ENCODE results near the gene TM9SF1. TPM values are rescaled to one million over a fixed set of nuclear protein-coding genes. Genes with fewer than 3 reads are reported as not detected.
A peak's percentile ranks its signal among the peaks of the same experiment; 100 is the strongest.

The TM9SF1 gene
- total and polyA plus RNA-seq, 2 of the 13 experiments (the other 11 are each of a cell fraction or from before 2014, with no cell fraction given), result 83.2 to 110 TPM

DNA sequence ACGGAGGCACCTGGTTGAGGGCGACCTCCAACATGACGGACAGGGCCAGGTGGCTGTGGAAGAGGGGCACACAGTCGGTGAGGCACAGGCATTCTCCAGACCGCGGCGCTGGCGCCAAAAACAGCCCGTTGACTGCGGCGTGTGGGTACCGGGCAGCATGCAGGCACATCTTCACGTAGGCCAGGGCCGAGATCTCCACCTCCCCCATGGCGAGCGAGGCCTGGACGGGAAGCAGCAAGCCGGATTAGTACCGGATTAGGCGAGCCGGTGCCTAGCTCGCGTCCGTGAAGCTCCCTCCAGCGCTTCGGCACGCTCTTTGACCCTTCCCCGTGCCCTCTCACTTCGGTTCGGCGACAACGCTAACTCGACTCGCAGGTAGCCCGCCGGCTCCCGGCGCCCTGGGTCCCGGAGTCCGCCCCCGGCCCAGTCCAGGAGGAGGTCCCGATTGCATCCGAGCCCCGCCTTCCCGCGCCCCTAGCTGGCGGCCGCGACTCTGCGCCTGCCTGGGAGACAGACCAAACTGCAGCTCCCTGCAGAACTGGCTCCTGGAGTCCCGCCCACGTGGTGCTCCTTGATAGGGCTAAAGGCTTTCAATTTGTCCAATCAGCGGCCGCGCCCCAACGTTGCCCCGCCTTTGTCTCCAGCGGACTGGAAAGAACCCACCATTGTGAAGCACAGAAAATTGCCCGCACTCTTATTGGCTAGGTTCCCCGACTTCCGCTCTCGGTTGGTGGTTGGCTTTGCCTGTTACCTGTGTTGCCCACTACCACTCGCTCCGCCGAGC lies 54.0 kb downstream of the TM9SF1 start, which contains the start of gene EMC9 (continued):
- TF ChIP-seq, protein P1, sequence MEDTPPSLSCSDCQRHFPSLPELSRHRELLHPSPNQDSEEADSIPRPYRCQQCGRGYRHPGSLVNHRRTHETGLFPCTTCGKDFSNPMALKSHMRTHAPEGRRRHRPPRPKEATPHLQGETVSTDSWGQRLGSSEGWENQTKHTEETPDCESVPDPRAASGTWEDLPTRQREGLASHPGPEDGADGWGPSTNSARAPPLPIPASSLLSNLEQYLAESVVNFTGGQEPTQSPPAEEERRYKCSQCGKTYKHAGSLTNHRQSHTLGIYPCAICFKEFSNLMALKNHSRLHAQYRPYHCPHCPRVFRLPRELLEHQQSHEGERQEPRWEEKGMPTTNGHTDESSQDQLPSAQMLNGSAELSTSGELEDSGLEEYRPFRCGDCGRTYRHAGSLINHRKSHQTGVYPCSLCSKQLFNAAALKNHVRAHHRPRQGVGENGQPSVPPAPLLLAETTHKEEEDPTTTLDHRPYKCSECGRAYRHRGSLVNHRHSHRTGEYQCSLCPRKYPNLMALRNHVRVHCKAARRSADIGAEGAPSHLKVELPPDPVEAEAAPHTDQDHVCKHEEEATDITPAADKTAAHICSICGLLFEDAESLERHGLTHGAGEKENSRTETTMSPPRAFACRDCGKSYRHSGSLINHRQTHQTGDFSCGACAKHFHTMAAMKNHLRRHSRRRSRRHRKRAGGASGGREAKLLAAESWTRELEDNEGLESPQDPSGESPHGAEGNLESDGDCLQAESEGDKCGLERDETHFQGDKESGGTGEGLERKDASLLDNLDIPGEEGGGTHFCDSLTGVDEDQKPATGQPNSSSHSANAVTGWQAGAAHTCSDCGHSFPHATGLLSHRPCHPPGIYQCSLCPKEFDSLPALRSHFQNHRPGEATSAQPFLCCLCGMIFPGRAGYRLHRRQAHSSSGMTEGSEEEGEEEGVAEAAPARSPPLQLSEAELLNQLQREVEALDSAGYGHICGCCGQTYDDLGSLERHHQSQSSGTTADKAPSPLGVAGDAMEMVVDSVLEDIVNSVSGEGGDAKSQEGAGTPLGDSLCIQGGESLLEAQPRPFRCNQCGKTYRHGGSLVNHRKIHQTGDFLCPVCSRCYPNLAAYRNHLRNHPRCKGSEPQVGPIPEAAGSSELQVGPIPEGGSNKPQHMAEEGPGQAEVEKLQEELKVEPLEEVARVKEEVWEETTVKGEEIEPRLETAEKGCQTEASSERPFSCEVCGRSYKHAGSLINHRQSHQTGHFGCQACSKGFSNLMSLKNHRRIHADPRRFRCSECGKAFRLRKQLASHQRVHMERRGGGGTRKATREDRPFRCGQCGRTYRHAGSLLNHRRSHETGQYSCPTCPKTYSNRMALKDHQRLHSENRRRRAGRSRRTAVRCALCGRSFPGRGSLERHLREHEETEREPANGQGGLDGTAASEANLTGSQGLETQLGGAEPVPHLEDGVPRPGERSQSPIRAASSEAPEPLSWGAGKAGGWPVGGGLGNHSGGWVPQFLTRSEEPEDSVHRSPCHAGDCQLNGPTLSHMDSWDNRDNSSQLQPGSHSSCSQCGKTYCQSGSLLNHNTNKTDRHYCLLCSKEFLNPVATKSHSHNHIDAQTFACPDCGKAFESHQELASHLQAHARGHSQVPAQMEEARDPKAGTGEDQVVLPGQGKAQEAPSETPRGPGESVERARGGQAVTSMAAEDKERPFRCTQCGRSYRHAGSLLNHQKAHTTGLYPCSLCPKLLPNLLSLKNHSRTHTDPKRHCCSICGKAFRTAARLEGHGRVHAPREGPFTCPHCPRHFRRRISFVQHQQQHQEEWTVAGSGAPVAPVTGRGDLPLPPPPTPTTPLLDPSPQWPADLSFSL (CRISPR knock-in tag; IDR thresholded peaks at IDR 0.05), result no peak
- peak; percentile 91 for TF ChIP-seq SNAI1 (CRISPR knock-in tag; IDR thresholded peaks at IDR 0.05; ENCODE audit: borderline replicate concordance)
- TF ChIP-seq, protein P2, sequence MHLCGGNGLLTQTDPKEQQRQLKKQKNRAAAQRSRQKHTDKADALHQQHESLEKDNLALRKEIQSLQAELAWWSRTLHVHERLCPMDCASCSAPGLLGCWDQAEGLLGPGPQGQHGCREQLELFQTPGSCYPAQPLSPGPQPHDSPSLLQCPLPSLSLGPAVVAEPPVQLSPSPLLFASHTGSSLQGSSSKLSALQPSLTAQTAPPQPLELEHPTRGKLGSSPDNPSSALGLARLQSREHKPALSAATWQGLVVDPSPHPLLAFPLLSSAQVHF (CRISPR knock-in tag; IDR thresholded peaks at IDR 0.05), result no peak
- TF ChIP-seq PCBP1 (IDR thresholded peaks at IDR 0.05; ENCODE audit: borderline replicate concordance, low read depth, low read length), result peak; percentile 95
- TF ChIP-seq, protein P3, sequence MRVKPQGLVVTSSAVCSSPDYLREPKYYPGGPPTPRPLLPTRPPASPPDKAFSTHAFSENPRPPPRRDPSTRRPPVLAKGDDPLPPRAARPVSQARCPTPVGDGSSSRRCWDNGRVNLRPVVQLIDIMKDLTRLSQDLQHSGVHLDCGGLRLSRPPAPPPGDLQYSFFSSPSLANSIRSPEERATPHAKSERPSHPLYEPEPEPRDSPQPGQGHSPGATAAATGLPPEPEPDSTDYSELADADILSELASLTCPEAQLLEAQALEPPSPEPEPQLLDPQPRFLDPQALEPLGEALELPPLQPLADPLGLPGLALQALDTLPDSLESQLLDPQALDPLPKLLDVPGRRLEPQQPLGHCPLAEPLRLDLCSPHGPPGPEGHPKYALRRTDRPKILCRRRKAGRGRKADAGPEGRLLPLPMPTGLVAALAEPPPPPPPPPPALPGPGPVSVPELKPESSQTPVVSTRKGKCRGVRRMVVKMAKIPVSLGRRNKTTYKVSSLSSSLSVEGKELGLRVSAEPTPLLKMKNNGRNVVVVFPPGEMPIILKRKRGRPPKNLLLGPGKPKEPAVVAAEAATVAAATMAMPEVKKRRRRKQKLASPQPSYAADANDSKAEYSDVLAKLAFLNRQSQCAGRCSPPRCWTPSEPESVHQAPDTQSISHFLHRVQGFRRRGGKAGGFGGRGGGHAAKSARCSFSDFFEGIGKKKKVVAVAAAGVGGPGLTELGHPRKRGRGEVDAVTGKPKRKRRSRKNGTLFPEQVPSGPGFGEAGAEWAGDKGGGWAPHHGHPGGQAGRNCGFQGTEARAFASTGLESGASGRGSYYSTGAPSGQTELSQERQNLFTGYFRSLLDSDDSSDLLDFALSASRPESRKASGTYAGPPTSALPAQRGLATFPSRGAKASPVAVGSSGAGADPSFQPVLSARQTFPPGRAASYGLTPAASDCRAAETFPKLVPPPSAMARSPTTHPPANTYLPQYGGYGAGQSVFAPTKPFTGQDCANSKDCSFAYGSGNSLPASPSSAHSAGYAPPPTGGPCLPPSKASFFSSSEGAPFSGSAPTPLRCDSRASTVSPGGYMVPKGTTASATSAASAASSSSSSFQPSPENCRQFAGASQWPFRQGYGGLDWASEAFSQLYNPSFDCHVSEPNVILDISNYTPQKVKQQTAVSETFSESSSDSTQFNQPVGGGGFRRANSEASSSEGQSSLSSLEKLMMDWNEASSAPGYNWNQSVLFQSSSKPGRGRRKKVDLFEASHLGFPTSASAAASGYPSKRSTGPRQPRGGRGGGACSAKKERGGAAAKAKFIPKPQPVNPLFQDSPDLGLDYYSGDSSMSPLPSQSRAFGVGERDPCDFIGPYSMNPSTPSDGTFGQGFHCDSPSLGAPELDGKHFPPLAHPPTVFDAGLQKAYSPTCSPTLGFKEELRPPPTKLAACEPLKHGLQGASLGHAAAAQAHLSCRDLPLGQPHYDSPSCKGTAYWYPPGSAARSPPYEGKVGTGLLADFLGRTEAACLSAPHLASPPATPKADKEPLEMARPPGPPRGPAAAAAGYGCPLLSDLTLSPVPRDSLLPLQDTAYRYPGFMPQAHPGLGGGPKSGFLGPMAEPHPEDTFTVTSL (CRISPR knock-in tag; IDR thresholded peaks at IDR 0.05; ENCODE audit: borderline replicate concordance), result no peak
- TF ChIP-seq, protein P4, sequence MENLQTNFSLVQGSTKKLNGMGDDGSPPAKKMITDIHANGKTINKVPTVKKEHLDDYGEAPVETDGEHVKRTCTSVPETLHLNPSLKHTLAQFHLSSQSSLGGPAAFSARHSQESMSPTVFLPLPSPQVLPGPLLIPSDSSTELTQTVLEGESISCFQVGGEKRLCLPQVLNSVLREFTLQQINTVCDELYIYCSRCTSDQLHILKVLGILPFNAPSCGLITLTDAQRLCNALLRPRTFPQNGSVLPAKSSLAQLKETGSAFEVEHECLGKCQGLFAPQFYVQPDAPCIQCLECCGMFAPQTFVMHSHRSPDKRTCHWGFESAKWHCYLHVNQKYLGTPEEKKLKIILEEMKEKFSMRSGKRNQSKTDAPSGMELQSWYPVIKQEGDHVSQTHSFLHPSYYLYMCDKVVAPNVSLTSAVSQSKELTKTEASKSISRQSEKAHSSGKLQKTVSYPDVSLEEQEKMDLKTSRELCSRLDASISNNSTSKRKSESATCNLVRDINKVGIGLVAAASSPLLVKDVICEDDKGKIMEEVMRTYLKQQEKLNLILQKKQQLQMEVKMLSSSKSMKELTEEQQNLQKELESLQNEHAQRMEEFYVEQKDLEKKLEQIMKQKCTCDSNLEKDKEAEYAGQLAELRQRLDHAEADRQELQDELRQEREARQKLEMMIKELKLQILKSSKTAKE (CRISPR knock-in tag; IDR thresholded peaks at IDR 0.05; ENCODE audit: borderline replicate concordance), result no peak
- peak; percentile 90 for TF ChIP-seq GATA4 (IDR thresholded peaks at IDR 0.05; ENCODE audit: borderline replicate concordance, low read depth)
- TF ChIP-seq GLI4 (CRISPR knock-in tag; IDR thresholded peaks at IDR 0.05; ENCODE audit: borderline replicate concordance), result peak; percentile 99
- TF ChIP-seq NPAS2 (CRISPR knock-in tag; IDR thresholded peaks at IDR 0.05; ENCODE audit: borderline replicate concordance), result no peak
